ENCODE data around the gene USP2.

The USP2 gene

DNA sequence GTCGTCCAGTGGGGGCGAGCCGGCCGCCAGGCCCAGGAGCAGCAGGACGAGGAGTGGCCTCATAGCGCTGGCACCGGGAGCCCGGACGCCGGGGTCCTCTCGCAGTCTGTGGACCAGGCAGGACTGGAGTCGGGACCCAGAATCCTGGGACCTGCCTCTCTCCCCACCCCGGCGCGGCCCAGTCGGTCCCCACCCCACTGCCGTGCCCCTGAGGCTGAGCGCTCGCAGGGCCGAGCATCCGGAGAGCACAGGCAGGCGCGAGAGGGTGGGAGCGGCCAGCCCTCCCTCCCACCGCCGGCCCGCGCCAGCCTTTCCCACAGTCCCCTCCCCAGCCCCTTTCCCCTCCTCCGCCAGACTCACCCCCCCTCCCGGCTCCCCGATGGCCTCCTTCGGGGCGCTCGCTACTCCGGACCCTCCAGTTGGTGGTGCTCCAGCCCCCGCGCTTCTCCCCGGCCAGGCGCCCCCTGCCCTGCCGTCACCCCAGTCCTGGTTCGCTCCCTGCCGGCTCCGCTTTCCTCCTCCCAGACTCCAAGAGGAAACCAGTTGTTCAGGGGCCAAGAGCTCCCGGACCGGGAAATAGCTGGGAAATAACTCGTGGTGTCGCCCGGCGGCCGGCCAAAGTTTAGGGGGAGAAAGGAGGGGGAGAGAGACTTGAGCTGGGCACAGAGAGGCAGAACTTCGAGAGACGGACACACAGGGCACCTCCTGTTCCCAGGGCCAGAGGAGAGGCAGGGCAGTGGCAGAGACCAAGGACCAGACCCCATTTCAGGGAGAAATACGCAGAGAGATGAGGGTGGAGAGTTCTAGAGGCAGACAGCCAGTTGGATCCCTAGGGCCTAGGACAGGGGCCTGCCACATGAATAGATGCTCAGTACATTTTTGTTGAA, 40.9 kb downstream of the USP2 start, which contains the start of gene C1QTNF5:
TSS of gene C1QTNF5 (minus strand) at position 549 of the 887 bp plus-strand sequence. CDS start at position 63, 486 bp downstream.
- no peak for DNase-seq

GRCh38 chr11:119339589-119340334, 41.7 kb downstream of the USP2 start:
- peak in 1 of 4 experiments; percentile 32 for DNase-seq

DNA sequence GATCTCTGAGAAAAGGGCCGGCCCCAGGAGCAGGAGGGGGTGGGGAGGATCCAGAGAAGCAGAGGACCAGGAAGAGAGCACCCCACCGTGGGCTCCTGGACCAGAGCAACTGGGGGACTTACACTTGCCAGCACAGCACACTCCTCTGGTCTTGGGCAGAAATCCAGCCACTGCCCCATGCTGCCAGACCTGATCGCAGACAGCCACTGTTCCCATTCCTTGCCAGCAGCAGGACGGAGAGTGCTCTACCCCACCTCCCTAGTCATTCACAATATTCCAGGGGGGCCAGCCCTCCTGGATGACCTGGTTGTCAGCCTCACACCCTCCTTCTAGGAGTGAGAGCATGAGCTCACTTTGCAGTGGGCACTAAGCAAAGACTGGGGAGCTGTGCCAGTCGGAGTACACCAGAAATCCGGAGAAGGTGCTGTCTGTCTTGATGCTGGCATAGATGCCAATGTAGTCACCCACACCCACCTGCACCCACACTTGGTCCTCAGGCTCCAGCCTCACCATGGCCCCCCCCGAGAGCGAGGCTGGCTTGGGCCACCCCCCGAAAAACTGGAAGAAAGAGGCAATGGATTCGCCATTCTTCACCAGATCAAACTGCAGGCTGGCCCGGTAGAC, 42.4 kb downstream of the USP2 start:
- no peak for DNase-seq

DNA sequence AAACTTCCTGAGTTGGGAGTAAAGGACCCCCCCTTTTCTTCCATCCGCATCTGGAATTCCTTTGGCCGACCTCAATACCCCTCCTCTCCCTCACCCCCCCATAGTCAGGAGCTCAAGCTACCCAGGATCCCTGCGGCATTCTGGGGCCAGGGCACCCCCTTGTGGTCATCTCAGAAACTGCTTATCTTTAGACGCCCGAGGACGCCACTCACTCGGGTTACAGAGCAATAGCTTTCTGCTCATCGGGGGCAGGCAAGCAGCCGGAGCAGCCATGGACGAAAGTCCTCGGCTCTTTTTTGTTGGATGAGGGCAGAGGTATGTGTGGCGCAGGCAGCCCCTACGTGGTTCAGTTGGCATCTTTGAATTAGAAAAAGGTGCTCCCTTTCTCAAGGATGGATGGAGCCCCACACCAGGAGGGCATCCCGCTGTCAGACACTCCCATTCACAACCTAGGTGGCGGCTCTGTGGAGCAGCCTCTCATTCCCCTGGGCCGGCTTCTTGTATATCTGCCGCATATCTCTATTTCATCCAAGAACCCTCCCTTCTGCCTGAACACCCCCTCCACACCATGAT, 43.1 kb downstream of the USP2 start:
- DNase-seq: peak; percentile 38 to 49 (median 42)

- DNase-seq: no peak
Observed at GRCh38 chr11:119337581-119338317, 43.7 kb downstream of the USP2 start.

GRCh38 chr11:119336744-119337469, 44.6 kb downstream of the USP2 start:
- DNase-seq: no peak

GRCh38 chr11:119335655-119336543, 45.6 kb downstream of the USP2 start:
- no peak for DNase-seq

- DNase-seq: no peak
Observed at GRCh38 chr11:119335091-119335654, 46.3 kb downstream of the USP2 start.

GRCh38 chr11:119334174-119334930, 47.1 kb downstream of the USP2 start, which contains the start of gene RNF26:
TSS of gene RNF26 (plus strand) at chr11:119334527. CDS start at chr11:119335123, 596 bp downstream.
- peak; percentile 82 to 85 (median 83) for DNase-seq

DNA sequence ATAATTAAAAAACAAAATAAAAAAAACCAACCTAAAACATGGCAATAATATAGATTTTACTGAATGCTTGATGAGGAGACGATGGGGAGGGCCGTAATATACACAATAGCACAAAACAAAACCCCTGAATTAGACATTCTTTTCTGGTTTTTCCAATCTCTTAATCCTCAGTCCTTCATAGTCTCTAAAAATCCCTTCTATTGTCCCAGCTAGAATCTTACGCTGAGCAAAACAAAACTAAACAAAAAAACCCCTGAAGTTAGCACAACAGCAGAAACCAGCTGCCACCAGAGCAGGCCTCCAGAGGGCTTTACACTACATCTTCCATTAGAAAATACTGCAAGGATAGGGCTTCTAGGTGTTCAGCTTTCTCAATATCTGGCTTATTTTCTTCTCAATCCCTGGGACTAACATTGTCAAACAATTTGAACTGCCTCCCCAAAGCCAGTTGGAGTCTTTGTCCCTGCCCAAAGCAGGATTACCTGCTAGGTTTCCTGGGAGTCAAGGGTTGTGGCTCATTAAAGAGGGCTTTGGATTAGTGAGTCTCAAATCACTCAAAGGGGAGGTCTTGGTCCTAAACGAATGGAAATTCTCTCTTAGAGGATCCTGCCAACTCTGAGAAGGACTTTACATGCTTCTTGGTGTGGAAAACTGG, 49.3 kb downstream of the USP2 start:
- DNase-seq: no peak

- DNase-seq: no peak
Observed at GRCh38 chr11:119330237-119330636, 51.3 kb downstream of the USP2 start.

- no peak for DNase-seq
Observed at GRCh38 chr11:119329320-119329719, 52.2 kb downstream of the USP2 start.

- DNase-seq: no peak
Observed at GRCh38 chr11:119324189-119324588, 57.3 kb downstream of the USP2 start.

GRCh38 chr11:119323532-119324033, 57.9 kb downstream of the USP2 start:
- DNase-seq: peak; percentile 46 to 78 (median 61)

DNA sequence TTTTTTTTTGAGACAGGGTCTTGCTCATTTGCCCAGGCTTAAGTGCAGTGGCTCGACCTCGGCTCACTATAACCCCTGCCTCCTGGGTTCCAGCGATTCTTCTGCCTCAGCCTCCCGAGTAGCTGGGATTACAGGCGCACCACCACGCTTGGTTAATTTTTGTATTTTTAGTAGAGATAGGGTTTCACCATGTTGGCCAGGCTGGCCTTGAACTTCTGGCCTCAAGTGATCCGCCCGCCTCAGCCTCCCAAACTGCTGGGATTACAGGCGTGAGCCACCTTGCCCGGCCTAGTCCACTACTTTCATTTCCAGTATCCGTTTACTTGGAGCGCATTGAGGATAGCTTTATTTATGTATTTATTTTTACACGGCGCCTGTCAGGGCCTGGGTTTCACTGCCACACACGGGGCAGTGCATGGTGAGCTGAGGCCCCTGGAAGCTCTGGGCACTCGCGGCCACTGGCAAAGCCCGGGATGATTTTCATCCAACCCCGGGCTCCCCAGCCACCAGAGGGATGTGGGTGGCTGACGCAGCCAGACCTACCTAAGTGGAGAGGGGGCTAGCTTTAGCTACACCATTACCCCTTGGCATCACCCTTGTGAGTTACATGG, 58.5 kb downstream of the USP2 start:
- DNase-seq: no peak

DNA sequence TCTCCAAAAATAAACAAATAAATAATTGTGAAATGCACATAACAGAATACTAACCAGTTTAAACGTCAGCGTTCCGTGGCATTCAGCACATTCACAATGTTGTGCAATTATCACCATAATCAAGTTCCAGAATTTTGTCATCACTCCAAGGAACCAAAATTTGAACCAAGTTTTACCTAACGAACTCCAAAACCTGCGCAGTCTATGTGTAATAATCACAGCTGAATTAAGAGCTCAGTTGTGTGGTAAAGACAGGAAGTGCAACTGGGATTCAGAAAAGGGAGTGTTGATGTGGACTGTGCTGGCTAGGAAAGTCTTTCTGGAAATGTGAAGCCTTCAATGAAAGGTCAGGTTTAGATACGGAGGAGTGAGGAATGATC, 59.1 kb downstream of the USP2 start:
- no peak for DNase-seq

- DNase-seq: no peak
Observed at GRCh38 chr11:119320776-119321524, 60.5 kb downstream of the USP2 start.
